Transverse colon (tissue), 4 donors: ENCODE data around the gene TOMM22. TPM values are rescaled to one million over a fixed set of nuclear protein-coding genes. Genes with fewer than 3 reads are reported as not detected.

Experiments
- DNase-seq: peaks from one replicate; pipeline ENCODE4 v3.0.0-alpha.2; 2019
- H3K27ac ChIP-seq, 4 donors: fragments of 200-600 bp; sonication (generic); 2 replicates each; pipeline ENCODE4 v1.5.1; 2016 to 2018; ENCODE audit warnings: inconsistent platforms in 4 of 4
- H3K27me3 ChIP-seq: fragments of 200-600 bp; sonication (generic); 2 replicates; pipeline ENCODE4 v1.5.1; 2017; ENCODE audit warnings: inconsistent platforms
- H3K36me3 ChIP-seq, 4 donors: fragments of 200-600 bp; sonication (generic); 2 replicates each; pipeline ENCODE4 v1.5.1; 2017 to 2019; ENCODE audit warnings: inconsistent platforms in 4 of 4
- H3K4me1 ChIP-seq, 4 donors: fragments of 200-600 bp; sonication (generic); 2 replicates each; pipeline ENCODE4 v1.5.1; 2017 to 2020; ENCODE audit warnings: inconsistent platforms in 4 of 4
- H3K4me3 ChIP-seq, 4 donors: fragments of 200-600 bp; sonication (generic); 1 replicate in 1 of 4; 2 replicates in 3 of 4; pipeline versions ENCODE4 v1.5.1 to v1.6.1; 2017 to 2019; ENCODE audit warnings: inconsistent platforms in 4 of 4
- H3K9me3 ChIP-seq, 2 donors: fragments of 200-600 bp; sonication (generic); 2 replicates each; pipeline ENCODE4 v1.5.1; 2017 to 2019; ENCODE audit warnings: inconsistent platforms in 2 of 2
- EP300 ChIP-seq: sonication (generic); formaldehyde crosslinking; IDR thresholded peaks from one replicate; pipeline ENCODE4 v1.6.1; 2017; ENCODE audit warnings: antibody characterized with exemption, low read depth
- POLR2A ChIP-seq: fragments of 450-650 bp; IDR thresholded peaks from one replicate; pipeline ENCODE4 v1.6.1; 2016; ENCODE audit warnings: antibody characterized with exemption, mild to moderate bottlenecking, moderate library complexity
- POLR2AphosphoS5 ChIP-seq, 3 donors: sonication (generic); formaldehyde crosslinking; IDR thresholded peaks; one replicate each; pipeline ENCODE4 v1.6.1; 2016; ENCODE audit warnings: antibody characterized with exemption in 3 of 3
- WGBS, 2 donors: methylation state at CpG; one replicate each; pipeline ENCODE4 v1.1.5; 2018; ENCODE audit warnings: low coverage in 1 of 2; 5-methylcytosine and 5-hydroxymethylcytosine counted together
- in situ Hi-C, 4 donors: fragments of 200-750 bp; cut with MboI; loops; one replicate each; pipeline versions ENCODE4 v1.15.0 to v1.15.1; 2017; ENCODE audit warnings: low sequenced_read_pairs in 3 of 4, low pct_ligation_motif_present in 1 of 4, low pct_unique_long_range_greater_than_20kb in 1 of 4
- intact Hi-C: fragments of 100-400 bp; cut with DNase I; formaldehyde crosslinking; loops from one replicate; pipeline ENCODE4 v1.15.1; 2023; ENCODE audit warnings: low total_unique reads
- total RNA-seq, 4 donors: library from RNA; depleted of rRNA; stranded (reverse); fragments of >200 nt; gene quantifications; one replicate each; pipeline ENCODE4 v1.1.0, GENCODE V29; 2016
- TF ChIP-seq, protein P1 (sequence below), 5 experiments: fragments of 200-600 bp in 3 of 5; fragments of 450-650 bp in 2 of 5; sonication (generic) in 3 of 5; IDR thresholded peaks; 1 replicate in 2 of 5; 2 replicates in 3 of 5; pipeline ENCODE4 v1.5.1; 2016 to 2017; ENCODE audit warnings: antibody characterized with exemption in 5 of 5, inconsistent platforms in 3 of 5, mild to moderate bottlenecking in 2 of 5, moderate library complexity in 1 of 5

TOMM22 gene
- total RNA-seq, 4 donors from 2014 or later = 19.1 to 48.3 (median 32.9) TPM

DNA sequence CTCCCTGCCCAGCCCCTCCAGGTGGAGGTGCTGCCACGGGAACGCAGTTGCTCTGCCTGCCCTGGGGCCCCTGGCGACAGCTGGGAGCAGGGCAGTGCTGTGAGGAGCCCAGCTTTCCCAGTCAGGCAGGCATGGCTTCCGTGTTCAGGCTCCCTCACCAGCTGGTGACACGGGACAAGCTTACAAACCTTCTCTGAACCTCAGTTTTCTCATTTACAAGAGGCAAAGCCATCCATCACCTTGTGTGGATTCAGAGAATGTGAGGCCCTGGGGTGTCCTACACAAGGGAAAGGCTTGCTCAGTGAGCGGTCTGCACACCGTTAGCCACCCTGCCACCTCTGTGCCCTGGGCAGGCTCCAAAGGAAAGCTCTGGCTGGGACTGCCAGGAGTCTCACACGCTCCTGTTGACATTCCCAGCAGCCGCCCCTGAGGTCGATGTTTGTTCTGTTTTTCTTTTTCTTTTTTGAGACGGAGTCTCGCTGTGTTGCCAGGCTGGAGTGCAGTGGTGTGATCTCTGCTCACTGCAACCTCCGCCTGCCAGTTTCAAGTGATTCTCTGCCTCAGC lies 50.6 kb downstream of the TOMM22 start:
- no peak overlapping the region for H3K4me3 ChIP-seq
- peak overlapping the region; percentile 64 to 80 (median 68) for H3K27ac ChIP-seq
- in situ Hi-C loops = no loop called here
- intact Hi-C loops = no loop called here
- 67 to 78% methylated on average over 3 to 11 of the region's 13 CpGs for WGBS, 2 donors
- TF ChIP-seq, protein P1, sequence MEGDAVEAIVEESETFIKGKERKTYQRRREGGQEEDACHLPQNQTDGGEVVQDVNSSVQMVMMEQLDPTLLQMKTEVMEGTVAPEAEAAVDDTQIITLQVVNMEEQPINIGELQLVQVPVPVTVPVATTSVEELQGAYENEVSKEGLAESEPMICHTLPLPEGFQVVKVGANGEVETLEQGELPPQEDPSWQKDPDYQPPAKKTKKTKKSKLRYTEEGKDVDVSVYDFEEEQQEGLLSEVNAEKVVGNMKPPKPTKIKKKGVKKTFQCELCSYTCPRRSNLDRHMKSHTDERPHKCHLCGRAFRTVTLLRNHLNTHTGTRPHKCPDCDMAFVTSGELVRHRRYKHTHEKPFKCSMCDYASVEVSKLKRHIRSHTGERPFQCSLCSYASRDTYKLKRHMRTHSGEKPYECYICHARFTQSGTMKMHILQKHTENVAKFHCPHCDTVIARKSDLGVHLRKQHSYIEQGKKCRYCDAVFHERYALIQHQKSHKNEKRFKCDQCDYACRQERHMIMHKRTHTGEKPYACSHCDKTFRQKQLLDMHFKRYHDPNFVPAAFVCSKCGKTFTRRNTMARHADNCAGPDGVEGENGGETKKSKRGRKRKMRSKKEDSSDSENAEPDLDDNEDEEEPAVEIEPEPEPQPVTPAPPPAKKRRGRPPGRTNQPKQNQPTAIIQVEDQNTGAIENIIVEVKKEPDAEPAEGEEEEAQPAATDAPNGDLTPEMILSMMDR (IDR thresholded peaks at IDR 0.05) = no peak
- TF ChIP-seq POLR2AphosphoS5 (IDR thresholded peaks at IDR 0.05) = peak in 2 of 3 donors; percentile 2 to 36
- no peaks in the 10 kb centered on the region for H3K27me3 ChIP-seq
- no peaks in the 10 kb centered on the region for H3K9me3 ChIP-seq
- H3K36me3 ChIP-seq = peaks cover 0 to 43% (median 23%) of the 10 kb centered on the region in 4 donors
- H3K4me1 ChIP-seq = peaks cover 16 to 21% (median 20%) of the 10 kb centered on the region in 4 donors
- no peak for DNase-seq

DNA sequence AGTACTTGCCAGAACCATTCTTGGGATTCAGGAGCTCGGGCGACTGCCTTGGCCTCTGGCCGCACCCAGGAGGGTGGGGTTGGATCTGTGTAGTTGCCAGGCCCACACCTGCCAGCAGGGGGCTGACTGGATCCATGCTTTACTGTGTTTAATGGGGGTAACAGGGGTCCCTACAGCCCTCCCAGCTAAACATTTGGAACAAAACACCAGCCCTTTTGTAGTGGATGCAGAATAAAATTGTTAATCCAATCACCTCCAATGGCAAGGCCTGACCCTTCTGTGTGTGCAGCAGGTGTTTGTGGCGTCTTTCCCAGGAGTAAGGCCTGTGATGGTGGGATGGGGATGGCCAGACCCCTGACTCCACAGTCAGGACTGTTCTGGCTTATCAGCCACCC lies 51.6 kb downstream of the TOMM22 start:
- Histone ChIP-seq H3K36me3 (peaks cover 0 to 43% (median 24%) of the 10 kb centered on the region in 4 donors), H3K4me1 (peaks cover 16 to 21% (median 20%) of the 10 kb centered on the region in 4 donors), H3K4me3 (no peak overlapping the region), H3K27me3 (no peaks in the 10 kb centered on the region), H3K9me3 (no peaks in the 10 kb centered on the region), H3K27ac (peak overlapping the region; percentile 64 to 80 (median 68))
- DNase-seq = peak; percentile 70
- TF ChIP-seq, protein P1 (IDR thresholded peaks at IDR 0.05) = peak; percentile 76 to 89 (median 85)
- TF ChIP-seq EP300 = no peak
- intact Hi-C loops = no loop called here
- WGBS, 2 donors = 31% methylated on average over 4 of the region's 4 CpGs; no CpG with 5 or more reads in 1 of the 2 donors
- in situ Hi-C loops = no loop called here

DNA sequence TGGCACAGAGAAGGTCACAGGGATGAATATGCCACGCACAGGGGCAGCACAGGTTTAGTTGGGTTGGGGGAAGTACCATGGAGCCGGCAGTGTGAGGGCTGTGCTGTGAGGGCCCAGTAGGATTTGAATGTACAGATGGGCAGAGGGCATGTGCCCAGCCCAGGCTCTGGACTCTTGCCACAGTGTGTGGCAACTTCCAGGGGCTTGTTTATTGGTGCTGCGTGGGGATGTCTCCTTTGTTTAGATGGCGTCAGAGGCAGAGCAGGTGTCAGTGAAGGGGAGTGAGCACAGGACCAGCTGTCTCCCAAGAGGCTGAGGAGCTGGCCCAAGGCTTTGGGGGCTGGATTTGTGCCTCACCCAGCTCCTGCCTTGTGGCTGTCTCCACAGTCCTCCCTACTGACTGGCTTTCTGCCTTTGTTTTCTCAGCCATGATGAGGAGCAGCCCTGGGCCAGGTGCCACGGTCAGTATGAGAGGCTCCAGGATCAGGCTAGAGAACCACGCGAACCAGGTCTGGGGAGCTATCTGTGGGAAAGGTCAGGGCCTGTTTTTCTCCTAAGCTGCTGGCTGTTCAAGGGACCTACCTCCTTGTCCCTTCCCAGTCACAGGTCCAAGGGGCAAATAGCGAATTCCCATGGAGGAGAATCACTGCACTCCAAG lies 52.1 kb downstream of the TOMM22 start:
- intact Hi-C loops = no loop called here
- in situ Hi-C loops = no loop called here
- H3K4me1 ChIP-seq = peaks cover 16 to 21% (median 20%) of the 10 kb centered on the region in 4 donors
- H3K27ac ChIP-seq = peak overlapping the region; percentile 64 to 80 (median 68)
- peaks cover 0 to 43% (median 23%) of the 10 kb centered on the region in 4 donors for H3K36me3 ChIP-seq
- TF ChIP-seq POLR2A (no peak), EP300 (peak; percentile 41), POLR2AphosphoS5 (IDR thresholded peaks at IDR 0.05) (peak in 1 of 3 donors; percentile 39)
- TF ChIP-seq, protein P1 (IDR thresholded peaks at IDR 0.05) = no peak
- no peaks in the 10 kb centered on the region for H3K27me3 ChIP-seq
- no peaks in the 10 kb centered on the region for H3K9me3 ChIP-seq
- WGBS, 2 donors = 65% methylated on average over 8 of the region's 8 CpGs; no CpG with 5 or more reads in 1 of the 2 donors
- H3K4me3 ChIP-seq = no peak overlapping the region
- peak; percentile 42 for DNase-seq

DNA sequence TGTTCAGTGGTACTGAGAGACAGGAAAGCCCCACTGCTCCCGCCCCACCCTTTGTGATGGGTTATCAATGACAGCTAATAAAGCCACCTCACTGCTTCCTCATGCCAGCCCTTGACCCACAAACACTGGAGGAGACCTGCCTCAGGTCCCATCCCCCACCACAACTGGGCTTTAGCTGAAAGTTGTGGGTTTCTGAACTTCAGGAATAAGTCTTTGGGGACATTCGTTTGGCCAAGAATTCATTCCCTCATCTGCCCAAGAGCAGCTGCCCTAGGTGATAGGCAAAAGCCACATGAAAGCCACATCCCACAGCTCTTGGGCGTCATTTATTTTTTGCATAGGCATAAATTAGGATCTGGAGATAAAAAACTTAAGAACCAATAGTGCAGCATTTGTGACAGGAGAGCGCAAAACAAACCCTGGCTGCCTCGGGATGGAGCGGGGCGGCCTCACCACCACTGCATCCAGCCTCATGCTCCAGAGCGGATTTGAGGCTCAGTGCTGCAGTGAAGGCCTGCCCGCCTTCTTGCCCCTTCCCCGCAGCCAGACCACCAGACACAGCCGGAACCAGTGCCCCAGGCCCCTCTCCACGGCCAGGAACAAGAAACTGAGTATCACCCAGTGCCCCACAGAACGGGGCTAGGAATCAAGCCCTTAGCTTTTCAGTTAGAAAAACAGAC lies 52.8 kb downstream of the TOMM22 start:
- WGBS, 2 donors = 86 to 90% methylated on average over 2 to 13 of the region's 13 CpGs
- intact Hi-C loops = no loop called here
- H3K9me3 ChIP-seq = no peaks in the 10 kb centered on the region
- in situ Hi-C loops = no loop called here
- H3K36me3 ChIP-seq = peaks cover 0 to 43% (median 23%) of the 10 kb centered on the region in 4 donors
- peaks cover 16 to 21% (median 20%) of the 10 kb centered on the region in 4 donors for H3K4me1 ChIP-seq
- no peak overlapping the region for H3K4me3 ChIP-seq
- H3K27ac ChIP-seq = peak overlapping the region; percentile 64 to 80 (median 68)
- no peaks in the 10 kb centered on the region for H3K27me3 ChIP-seq
- TF ChIP-seq, protein P1 (IDR thresholded peaks at IDR 0.05) = no peak
- TF ChIP-seq POLR2AphosphoS5 (IDR thresholded peaks at IDR 0.05) (no peak), POLR2A (no peak), EP300 (no peak)
- no peak for DNase-seq
